Kidney (tissue), 14 donors: ENCODE data around the gene SLC11A2. TPM values are rescaled to one million over a fixed set of nuclear protein-coding genes. Genes with fewer than 3 reads are reported as not detected.

Experiments used
- DNase-seq, 5 donors: peaks; one replicate each; pipeline ENCODE4 v3.0.0-alpha.2; 2013 to 2020
- FAIRE-seq: peaks from 2 replicates; lab custom pipeline; 2012; peaks lifted over from hg19 to GRCh38; lab: Jason Lieb, UNC
- H3K27ac ChIP-seq, 2 donors: one replicate each; pipeline ENCODE4 v1.7.0; 2013; ENCODE audit warnings: low read depth in 2 of 2, low read length in 2 of 2, inconsistent platforms in 1 of 2
- H3K27me3 ChIP-seq: one replicate; pipeline ENCODE4 v1.7.1; 2013; ENCODE audit warnings: low read length, inconsistent platforms; ENCODE audit not compliant: control insufficient read depth, insufficient read depth
- H3K36me3 ChIP-seq, 3 donors: one replicate each; pipeline versions ENCODE4 v1.7.0 to v1.7.1; 2013; ENCODE audit warnings: low read length in 3 of 3, control low read depth in 1 of 3, inconsistent platforms in 1 of 3; ENCODE audit not compliant: insufficient read depth in 3 of 3, control insufficient read depth in 2 of 3
- H3K4me1 ChIP-seq, 3 donors: one replicate each; pipeline versions ENCODE4 v1.7.0 to v1.7.1; 2013; ENCODE audit warnings: low read length in 3 of 3, inconsistent platforms in 1 of 3, low read depth in 1 of 3; ENCODE audit not compliant: control insufficient read depth in 2 of 3, insufficient read depth in 2 of 3
- H3K4me3 ChIP-seq, 3 donors: one replicate each; pipeline versions ENCODE4 v1.7.0 to v1.8.1; 2013; ENCODE audit warnings: low read length in 3 of 3, control low read depth in 1 of 3, inconsistent platforms in 1 of 3
- H3K9ac ChIP-seq, 3 donors: one replicate each; pipeline versions ENCODE4 v1.7.0 to v1.7.1; 2013; ENCODE audit warnings: low read length in 3 of 3, control low read depth in 1 of 3, inconsistent platforms in 1 of 3
- H3K9me3 ChIP-seq, 3 donors: one replicate each; pipeline versions ENCODE4 v1.7.0 to v1.7.1; 2013; ENCODE audit warnings: low read length in 3 of 3, control low read depth in 1 of 3, inconsistent platforms in 1 of 3; ENCODE audit not compliant: control insufficient read depth in 2 of 3, insufficient read depth in 1 of 3
- intact Hi-C: fragments of 100-400 bp; cut with DNase I; formaldehyde crosslinking; loops from one replicate; pipeline ENCODE4 v1.11.1; 2022
- polyA plus RNA-seq: library from polyadenylated mRNA; stranded (reverse); fragments of 350-450 nt; fragmentation: Illumina TruSeq; extraction: RNeasy Lipid Tissue Mini Kit (QIAGEN cat#74804); gene quantifications from one replicate; pipeline ENCODE4 v1.2.3, GENCODE V29; 2014; ENCODE audit warnings: low read depth, low replicate concordance; ENCODE audit not compliant: insufficient read depth
- total RNA-seq: library from RNA; stranded (reverse); fragmentation: NEBNext Ultra II Directional; extraction: Animal tissue kit (Norgen Biotek cat#: 25700); gene quantifications from one replicate; pipeline ENCODE4 v1.2.1, GENCODE V29; 2021
- TF ChIP-seq, protein P1 (sequence below): IDR thresholded peaks from 3 replicates; pipeline ENCODE4 v1.5.1; 2012; ENCODE audit warnings: mild to moderate bottlenecking, moderate library complexity, borderline replicate concordance; ENCODE audit not compliant: insufficient read depth; ENCODE audit errors: extremely low read depth
- donor health status: control.
- donor health status: control.
- donor health status: control.
- donor health status: control.
- donor health status: control.
- donor health status: DM: yes; HTN: yes; CAD: no.
- donor health status: Normal renal cell carcinoma (clear cell type).

SLC11A2 gene
- total and polyA plus RNA-seq, 2 donors from 2014 or later, result 22.3 to 90.2 TPM

GRCh38 chr12:50988051-50988450 lies 38.1 kb downstream of the SLC11A2 start:
- DNase-seq, result no peak
- Histone ChIP-seq H3K4me1 (peaks cover 0 to 13% (median 6%) of the 10 kb centered on the region in 3 donors), H3K9ac (no peak overlapping the region), H3K4me3 (no peak overlapping the region), H3K9me3 (no peaks in the 10 kb centered on the region), H3K27ac (no peak overlapping the region), H3K36me3 (peaks cover 19 to 42% (median 26%) of the 10 kb centered on the region in 3 donors), H3K27me3 (no peaks in the 10 kb centered on the region)
- no peak for FAIRE-seq
- TF ChIP-seq, protein P1, sequence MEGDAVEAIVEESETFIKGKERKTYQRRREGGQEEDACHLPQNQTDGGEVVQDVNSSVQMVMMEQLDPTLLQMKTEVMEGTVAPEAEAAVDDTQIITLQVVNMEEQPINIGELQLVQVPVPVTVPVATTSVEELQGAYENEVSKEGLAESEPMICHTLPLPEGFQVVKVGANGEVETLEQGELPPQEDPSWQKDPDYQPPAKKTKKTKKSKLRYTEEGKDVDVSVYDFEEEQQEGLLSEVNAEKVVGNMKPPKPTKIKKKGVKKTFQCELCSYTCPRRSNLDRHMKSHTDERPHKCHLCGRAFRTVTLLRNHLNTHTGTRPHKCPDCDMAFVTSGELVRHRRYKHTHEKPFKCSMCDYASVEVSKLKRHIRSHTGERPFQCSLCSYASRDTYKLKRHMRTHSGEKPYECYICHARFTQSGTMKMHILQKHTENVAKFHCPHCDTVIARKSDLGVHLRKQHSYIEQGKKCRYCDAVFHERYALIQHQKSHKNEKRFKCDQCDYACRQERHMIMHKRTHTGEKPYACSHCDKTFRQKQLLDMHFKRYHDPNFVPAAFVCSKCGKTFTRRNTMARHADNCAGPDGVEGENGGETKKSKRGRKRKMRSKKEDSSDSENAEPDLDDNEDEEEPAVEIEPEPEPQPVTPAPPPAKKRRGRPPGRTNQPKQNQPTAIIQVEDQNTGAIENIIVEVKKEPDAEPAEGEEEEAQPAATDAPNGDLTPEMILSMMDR, result no peak
- intact Hi-C loops, result loop anchor here (10.0 kb wide), 1 partner anchor 163 kb away; no protein-coding TSS in a partner anchor

DNA sequence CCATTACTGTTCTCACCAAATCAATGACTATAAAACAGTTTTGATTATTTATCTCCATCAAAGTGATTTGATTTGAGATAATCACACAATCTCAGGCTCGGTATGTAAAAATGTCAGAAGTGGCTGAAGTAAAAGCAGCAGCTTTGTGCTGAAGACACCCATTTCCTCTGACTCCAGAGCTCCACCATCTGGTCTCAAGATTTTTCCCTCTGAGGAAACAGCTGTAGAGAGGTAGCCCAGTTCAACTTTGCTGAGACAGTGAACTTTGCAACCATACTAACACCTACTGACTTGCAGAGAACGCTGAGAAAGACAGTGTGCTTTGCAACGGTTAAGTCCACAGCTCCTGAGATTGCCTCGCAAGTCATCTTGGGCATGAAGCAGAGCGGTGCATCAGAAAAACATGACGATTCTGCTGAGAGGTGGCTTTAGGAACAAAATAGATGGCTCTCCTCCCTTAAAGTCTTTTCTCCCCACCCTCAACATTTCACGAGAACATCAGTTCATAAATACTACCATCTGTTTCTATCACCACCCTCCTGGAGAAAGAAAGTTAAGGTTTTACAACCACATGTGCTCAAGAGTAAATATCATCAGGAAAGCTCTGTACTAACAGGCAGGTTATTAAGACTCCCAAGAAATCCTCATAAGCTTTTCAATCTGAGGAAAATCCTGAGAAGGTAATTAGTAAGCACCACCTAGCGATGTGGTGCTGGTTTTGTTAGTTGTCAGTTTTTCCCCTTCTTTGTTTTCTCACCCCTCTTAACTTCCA lies 39.0 kb downstream of the SLC11A2 start:
- Histone ChIP-seq H3K9me3 (no peaks in the 10 kb centered on the region), H3K4me3 (no peak overlapping the region), H3K9ac (peak overlapping the region in 1 of 3 donors; percentile 20), H3K27me3 (no peaks in the 10 kb centered on the region), H3K4me1 (peaks cover 0 to 13% (median 6%) of the 10 kb centered on the region in 3 donors), H3K27ac (no peak overlapping the region), H3K36me3 (peaks cover 19 to 37% (median 25%) of the 10 kb centered on the region in 3 donors)
- DNase-seq (peak in 4 of 5 donors; percentile 35 to 87 (median 57)), FAIRE-seq (peak; percentile 50)
- TF ChIP-seq, protein P1, result peak; percentile 67
- intact Hi-C loops, result loop anchor here (10.0 kb wide), 1 partner anchor 162 kb away; no protein-coding TSS in a partner anchor

DNA sequence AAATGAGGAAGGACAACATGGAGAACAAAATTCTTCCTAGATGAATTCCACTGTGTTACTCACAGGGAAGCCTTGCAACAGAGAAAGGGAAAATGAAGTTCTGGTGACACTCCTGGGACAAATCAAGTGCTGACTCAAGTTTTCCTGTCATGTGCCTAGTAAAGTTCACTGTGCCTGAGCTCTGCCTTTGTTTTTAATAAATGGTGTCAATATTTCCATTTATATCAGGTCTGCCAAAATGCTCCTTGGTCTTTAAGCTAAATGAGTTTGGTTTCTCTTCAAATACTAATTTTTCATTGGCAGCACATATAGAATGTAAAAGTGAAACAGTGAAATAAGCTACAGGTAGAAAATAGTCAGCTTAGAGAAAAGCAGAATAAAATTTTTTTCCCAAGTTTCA lies 40.9 kb downstream of the SLC11A2 start:
- FAIRE-seq (peak; percentile 25), DNase-seq (no peak)
- H3K27me3 ChIP-seq, result no peaks in the 10 kb centered on the region
- intact Hi-C loops, result loop anchor here (10.0 kb wide), 1 partner anchor 161 kb away; no protein-coding TSS in a partner anchor
- H3K27ac ChIP-seq, result peak overlapping the region in 1 of 2 donors; percentile 57
- no peaks in the 10 kb centered on the region for H3K9me3 ChIP-seq
- H3K4me1 ChIP-seq, result peaks cover 0 to 13% (median 6%) of the 10 kb centered on the region in 3 donors
- H3K36me3 ChIP-seq, result peaks cover 7 to 18% (median 7%) of the 10 kb centered on the region in 3 donors
- TF ChIP-seq, protein P1, result no peak
- H3K9ac ChIP-seq, result no peak overlapping the region
- H3K4me3 ChIP-seq, result no peak overlapping the region
